ENCODE data around the gene ADM. TPM values are rescaled to one million over a fixed set of nuclear protein-coding genes. Genes with fewer than 3 reads are reported as not detected.

Gene ADM
- total and polyA plus RNA-seq, 2 donors (not counting 3 experiments of a cell fraction or from before 2014, with no cell fraction given), result 45.3 to 55.5 TPM

- Histone ChIP-seq H3K27me3 (ENCODE audit: control insufficient read depth in 2 of 2, insufficient read depth in 2 of 2, low read length in 2 of 2) (no peaks in the 10 kb centered on the region), H3K9me1 (replicated peaks; ENCODE audit: control insufficient read depth, extremely low read depth, insufficient read depth, low read length) (no peaks in the 10 kb centered on the region), H4K20me1 (replicated peaks; ENCODE audit: control insufficient read depth, extremely low read depth, insufficient read depth, low read length) (no peaks in the 10 kb centered on the region), H3K4me2 (ENCODE audit: insufficient read depth, low read length) (no peak overlapping the region), H2AFZ (ENCODE audit: low read depth, low read length) (no peak overlapping the region), H3K9me3 (replicated peaks; ENCODE audit: control insufficient read depth, insufficient read depth, low read length) (no peaks in the 10 kb centered on the region), H3K36me3 (ENCODE audit: control insufficient read depth in 2 of 2, extremely low read depth in 1 of 2, insufficient read depth in 2 of 2, low read length in 2 of 2) (no peaks in the 10 kb centered on the region), H3K9ac (replicated peaks; ENCODE audit: extremely low read depth, insufficient read depth, low read length) (no peak overlapping the region), H3K27ac (ENCODE audit: insufficient read depth, low read depth, low read length) (no peak overlapping the region), H3K4me3 (replicated peaks in 1 of 3; ENCODE audit: insufficient read depth in 1 of 3, low read depth in 1 of 3, low read length in 3 of 3) (no peak overlapping the region), H3K79me2 (ENCODE audit: control insufficient read depth, insufficient read depth, low read length) (no peaks in the 10 kb centered on the region), H3K4me1 (ENCODE audit: control insufficient read depth, extremely low read depth, insufficient read depth, low read length) (no peaks in the 10 kb centered on the region)
- dilution Hi-C loops (cut with MboI; ENCODE audit: extremely low pct_ligation_motif_present, low sequenced_read_pairs), result no loop called here
- no TSS peak for BruUV-seq (replicated peaks)
- POLR2A ChIA-PET, result no interaction called here
- intact Hi-C loops (cut with micrococcal nuclease), result no loop called here
- CTCF ChIA-PET, result interaction anchor here (1.1 kb wide), 1 partner anchor 9 kb away, joined by 3 read pairs; no protein-coding TSS in a partner anchor
- DNase-seq (ENCODE audit: low read depth, low spot score) (no peak), FAIRE-seq (no peak)
- TF ChIP-seq GATA2 (IDR thresholded peaks at IDR 0.05; ENCODE audit: insufficient read depth, insufficient read length, low read depth, low read length) (no peak), JUN (IDR thresholded peaks at IDR 0.05; ENCODE audit: borderline replicate concordance, insufficient read depth, insufficient read length, low read depth) (no peak), MYC (IDR thresholded peaks at IDR 0.05; ENCODE audit: low read depth, low read length) (no peak), POLR2A (IDR thresholded peaks at IDR 0.05; ENCODE audit: low read depth, low read length) (no peak), MAX (IDR thresholded peaks at IDR 0.05; ENCODE audit: insufficient read depth, insufficient read length) (no peak), EZH2 (IDR thresholded peaks at IDR 0.05; ENCODE audit: borderline replicate concordance, low read depth, low read length, severe bottlenecking) (no peak), FOS (IDR thresholded peaks at IDR 0.05; ENCODE audit: borderline replicate concordance, insufficient read depth, low read length) (no peak), POLR2AphosphoS5 (IDR thresholded peaks at IDR 0.05; ENCODE audit: insufficient read depth, low read depth, low read length) (no peak), CTCF (IDR thresholded peaks at IDR 0.05; ENCODE audit: extremely low read depth in 1 of 2, insufficient read depth in 1 of 2, low read depth in 1 of 2, low read length in 2 of 2) (no peak)
Measured at GRCh38 chr11:10338287-10338686, 33.4 kb downstream of the ADM start.

All from endothelial cell of umbilical vein (primary cell).